IPS-18a (cell line): ENCODE results near the gene RMDN2.
"Not testable (repeated sequence)": the region's sequence is repeated elsewhere in the genome, so short reads cannot be mapped to it uniquely, and the experiment has no call there.

ENCODE experiments used
- H3K27ac ChIP-seq: one replicate; pipeline ENCODE4 v1.5.1; 2013; ENCODE audit warnings: low read length
- H3K27me3 ChIP-seq: one replicate; pipeline ENCODE4 v1.6.1; 2013; ENCODE audit warnings: mild to moderate bottlenecking, low read length; ENCODE audit not compliant: control insufficient read depth, insufficient read depth
- H3K36me3 ChIP-seq: one replicate; pipeline ENCODE4 v1.6.1; 2013; ENCODE audit warnings: low read depth, low read length; ENCODE audit not compliant: control insufficient read depth
- H3K4me1 ChIP-seq: one replicate; pipeline ENCODE4 v1.6.1; 2013; ENCODE audit warnings: low read depth, low read length; ENCODE audit not compliant: control insufficient read depth
- H3K4me3 ChIP-seq: one replicate; pipeline ENCODE4 v1.5.1; 2013; ENCODE audit warnings: low read length
- H3K9ac ChIP-seq: one replicate; pipeline ENCODE4 v1.6.1; 2013; ENCODE audit warnings: mild to moderate bottlenecking, low read length, moderate library complexity
- H3K9me3 ChIP-seq: one replicate; pipeline ENCODE4 v1.6.1; 2013; ENCODE audit warnings: low read depth, low read length; ENCODE audit not compliant: control insufficient read depth

The RMDN2 gene

DNA sequence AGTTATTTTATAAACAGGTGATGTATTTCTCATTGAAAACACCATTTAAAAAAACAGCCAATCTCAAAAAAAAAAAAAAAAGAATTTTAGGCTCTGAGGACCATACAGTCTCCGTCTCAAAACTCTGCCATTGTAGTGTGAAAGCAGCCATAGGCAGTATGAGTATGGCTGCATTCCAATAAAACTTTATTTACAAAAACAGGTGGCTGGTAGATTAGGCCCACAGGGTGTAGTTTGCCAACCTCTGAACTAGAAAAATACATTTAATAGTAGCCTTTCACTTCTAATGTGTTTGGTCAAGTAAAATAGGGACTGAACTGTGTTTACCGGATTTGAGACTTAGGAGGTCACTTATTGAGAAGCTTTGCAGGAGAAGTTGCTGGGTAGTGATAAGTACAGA lies 19.2 kb downstream of the RMDN2 start:
- Histone ChIP-seq H3K36me3 (no peaks in the 10 kb centered on the region), H3K4me1 (no peaks in the 10 kb centered on the region), H3K27ac (no peak overlapping the region), H3K4me3 (no peak overlapping the region), H3K27me3 (no peaks in the 10 kb centered on the region), H3K9ac (no peak overlapping the region), H3K9me3 (no peaks in the 10 kb centered on the region)

DNA sequence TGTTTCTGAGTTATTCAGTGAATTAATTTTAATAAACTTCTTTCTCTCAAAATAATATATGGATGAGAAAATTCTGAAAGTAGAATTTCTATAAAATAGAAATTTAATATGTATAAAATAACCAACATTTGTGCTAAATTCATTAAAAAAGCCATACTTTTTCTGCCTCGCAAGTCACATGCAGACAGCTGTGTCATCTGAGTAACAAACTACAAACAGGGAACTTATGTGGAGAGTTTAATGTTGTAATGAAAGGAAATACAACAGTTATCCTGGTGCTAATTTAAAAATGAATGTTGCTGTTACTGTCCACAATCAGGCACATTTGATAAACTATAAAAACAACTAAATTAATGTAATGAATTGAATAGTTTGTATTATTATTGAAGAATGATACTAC lies 22.2 kb downstream of the RMDN2 start:
- H3K36me3 ChIP-seq = no peaks in the 10 kb centered on the region
- no peak overlapping the region for H3K4me3 ChIP-seq
- no peak overlapping the region for H3K27ac ChIP-seq
- H3K9ac ChIP-seq = no peak overlapping the region
- H3K27me3 ChIP-seq = no peaks in the 10 kb centered on the region
- H3K9me3 ChIP-seq = no peaks in the 10 kb centered on the region
- no peaks in the 10 kb centered on the region for H3K4me1 ChIP-seq

DNA sequence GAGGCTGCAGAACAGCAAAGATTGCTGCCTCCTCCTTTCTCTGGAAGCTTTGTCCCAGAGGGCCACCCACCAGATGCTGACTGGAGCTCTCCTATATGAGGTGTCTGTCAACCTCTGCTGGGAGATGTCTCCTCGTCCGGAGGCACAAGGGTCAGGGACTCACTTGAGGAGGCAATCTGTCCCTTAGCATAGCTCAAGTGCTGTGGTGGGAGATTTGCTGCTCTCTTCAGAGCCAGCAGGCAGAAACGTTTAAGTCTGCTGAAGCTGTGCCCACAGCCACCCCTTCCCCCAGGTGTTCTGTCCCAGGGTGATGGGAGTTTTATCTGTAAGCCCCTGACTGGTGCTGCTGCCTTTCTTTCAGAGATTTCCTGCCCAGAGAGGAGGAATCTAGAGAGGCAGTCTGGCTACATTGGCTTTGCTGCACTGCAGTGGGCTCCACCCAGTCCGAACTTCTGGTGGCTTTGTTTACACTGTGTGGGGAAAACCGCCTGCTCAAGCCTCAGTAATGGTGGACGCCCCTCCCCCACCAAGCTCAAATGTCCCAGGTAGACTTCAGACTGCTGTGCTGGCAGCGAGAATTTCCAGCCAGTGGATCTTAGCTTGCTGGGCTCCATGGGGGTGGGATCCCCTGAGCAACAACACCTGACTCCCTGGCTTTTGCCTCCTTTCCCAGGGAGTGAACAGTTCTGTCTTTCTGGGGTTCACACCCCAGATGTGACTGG lies 37.1 kb downstream of the RMDN2 start:
- not testable (repeated sequence) for H3K36me3 ChIP-seq, H3K9me3 ChIP-seq

DNA sequence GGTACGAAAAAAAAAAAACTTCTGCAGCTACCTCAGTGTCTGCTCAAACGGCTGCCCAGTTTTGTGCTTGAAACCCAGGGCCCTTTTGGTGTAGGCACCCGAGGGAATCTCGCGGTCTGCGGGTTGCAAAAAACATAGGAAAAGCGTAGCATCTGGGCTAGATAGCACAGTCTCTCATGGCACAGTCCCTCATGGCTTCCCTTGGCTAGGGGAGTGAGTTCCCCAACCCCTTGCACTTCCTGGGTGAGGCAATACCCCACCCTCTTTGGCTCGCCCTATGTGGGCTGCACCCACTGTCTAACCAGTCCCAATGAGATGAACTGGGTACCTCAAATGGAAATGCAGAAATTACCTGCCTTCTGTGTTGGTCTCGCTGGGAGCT lies 37.6 kb downstream of the RMDN2 start:
- H3K9me3 ChIP-seq, H3K9ac ChIP-seq, H3K4me1 ChIP-seq, H3K4me3 ChIP-seq, H3K36me3 ChIP-seq, H3K27me3 ChIP-seq, H3K27ac ChIP-seq: not testable (repeated sequence)

More for the DNA sequence above, 37.1 kb downstream of the RMDN2 start:
- not testable (repeated sequence) for H3K27me3 ChIP-seq, H3K9ac ChIP-seq, H3K4me1 ChIP-seq, H3K4me3 ChIP-seq, H3K27ac ChIP-seq

DNA sequence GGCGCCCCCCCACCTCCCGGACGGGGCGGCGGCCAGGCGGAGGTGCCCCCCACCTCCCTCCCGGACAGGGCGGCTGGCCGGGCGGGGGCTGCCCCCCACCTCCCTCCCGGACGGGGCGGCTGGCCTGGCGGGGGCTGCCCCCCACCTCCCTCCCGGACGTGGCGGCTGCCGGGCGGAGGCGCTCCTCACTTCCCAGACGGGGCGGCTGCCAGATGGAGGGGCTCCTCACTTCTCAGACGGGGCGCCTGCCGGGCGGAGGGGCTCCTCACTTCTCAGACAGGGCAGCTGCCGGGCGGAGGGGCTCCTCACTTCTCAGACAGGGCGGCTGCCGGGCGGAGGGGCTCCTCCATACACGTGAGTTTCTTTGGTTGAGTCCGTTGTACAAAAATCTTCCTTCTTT lies 38.8 kb downstream of the RMDN2 start:
- H3K4me1 ChIP-seq, H3K36me3 ChIP-seq, H3K27ac ChIP-seq: not testable (repeated sequence)

DNA sequence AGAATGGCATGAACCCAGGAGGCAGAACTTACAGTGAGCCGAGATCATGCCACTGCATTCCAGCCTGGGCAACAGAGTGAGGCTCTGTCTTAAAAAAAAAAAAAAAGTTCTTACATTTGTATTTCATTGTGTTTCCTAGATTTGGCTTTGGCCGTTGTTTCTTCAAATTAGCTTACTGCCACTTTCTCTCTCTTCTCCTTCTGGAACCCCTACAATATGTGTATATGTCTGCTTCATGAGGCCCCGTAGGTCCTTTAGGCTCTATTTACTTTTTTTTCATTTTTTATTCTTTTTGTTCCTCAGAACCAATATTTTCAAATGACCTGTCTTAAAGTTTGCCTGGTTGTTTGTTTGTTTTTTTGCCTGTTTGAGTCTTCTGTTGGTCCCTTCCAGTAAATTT lies 41.2 kb downstream of the RMDN2 start:
- Histone ChIP-seq H3K9ac (no peak overlapping the region), H3K27me3 (no peaks in the 10 kb centered on the region), H3K4me1 (no peaks in the 10 kb centered on the region), H3K9me3 (no peaks in the 10 kb centered on the region), H3K36me3 (no peaks in the 10 kb centered on the region), H3K4me3 (no peak overlapping the region), H3K27ac (no peak overlapping the region)

More for the DNA sequence above, 38.8 kb downstream of the RMDN2 start:
- H3K4me3 ChIP-seq, H3K9ac ChIP-seq, H3K9me3 ChIP-seq, H3K27me3 ChIP-seq: not testable (repeated sequence)

DNA sequence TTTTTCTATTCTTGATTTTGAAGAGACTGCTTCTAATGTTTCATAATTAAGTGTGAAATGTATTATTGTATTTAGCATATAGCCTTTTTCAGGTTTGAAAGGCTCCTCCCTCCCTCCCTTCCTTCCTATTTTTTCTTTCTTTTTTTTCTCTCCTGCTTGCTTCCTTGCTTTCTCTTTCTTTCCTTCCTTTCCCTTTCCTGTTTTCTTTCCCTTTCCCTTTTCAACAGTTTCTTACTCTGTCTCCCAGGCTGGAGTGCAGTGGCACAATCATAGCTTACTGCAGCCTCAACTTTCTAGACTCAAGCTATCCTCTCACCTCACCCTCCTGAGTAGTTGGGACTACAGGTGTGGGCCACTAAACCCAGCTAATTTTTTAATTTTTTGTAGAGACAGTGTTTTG lies 44.6 kb downstream of the RMDN2 start:
- Histone ChIP-seq H3K9me3 (no peaks in the 10 kb centered on the region), H3K9ac (no peak overlapping the region), H3K27me3 (no peaks in the 10 kb centered on the region), H3K36me3 (no peaks in the 10 kb centered on the region), H3K27ac (no peak overlapping the region), H3K4me1 (peaks cover 6% of the 10 kb centered on the region), H3K4me3 (no peak overlapping the region)

DNA sequence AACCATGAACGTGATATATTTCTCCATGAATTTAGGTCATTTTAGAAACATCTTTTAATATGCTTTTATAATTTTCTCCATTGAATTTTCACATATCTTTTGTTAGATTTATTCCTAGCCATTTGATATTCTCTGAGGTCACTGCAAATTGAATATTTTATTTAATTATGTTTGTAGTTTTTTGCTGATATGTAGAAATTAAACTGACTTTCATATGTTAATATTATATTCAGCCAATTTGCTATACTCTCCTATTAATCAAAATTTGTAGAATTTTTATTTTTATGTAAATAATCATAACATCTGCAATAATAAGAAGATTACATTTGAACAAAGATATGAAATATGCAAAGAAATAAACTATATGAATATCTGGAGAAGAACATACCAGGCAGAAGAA lies 46.9 kb downstream of the RMDN2 start:
- Histone ChIP-seq H3K9me3 (no peaks in the 10 kb centered on the region), H3K27me3 (no peaks in the 10 kb centered on the region), H3K4me3 (no peak overlapping the region), H3K9ac (no peak overlapping the region), H3K27ac (no peak overlapping the region), H3K36me3 (no peaks in the 10 kb centered on the region), H3K4me1 (peaks cover 12% of the 10 kb centered on the region)

DNA sequence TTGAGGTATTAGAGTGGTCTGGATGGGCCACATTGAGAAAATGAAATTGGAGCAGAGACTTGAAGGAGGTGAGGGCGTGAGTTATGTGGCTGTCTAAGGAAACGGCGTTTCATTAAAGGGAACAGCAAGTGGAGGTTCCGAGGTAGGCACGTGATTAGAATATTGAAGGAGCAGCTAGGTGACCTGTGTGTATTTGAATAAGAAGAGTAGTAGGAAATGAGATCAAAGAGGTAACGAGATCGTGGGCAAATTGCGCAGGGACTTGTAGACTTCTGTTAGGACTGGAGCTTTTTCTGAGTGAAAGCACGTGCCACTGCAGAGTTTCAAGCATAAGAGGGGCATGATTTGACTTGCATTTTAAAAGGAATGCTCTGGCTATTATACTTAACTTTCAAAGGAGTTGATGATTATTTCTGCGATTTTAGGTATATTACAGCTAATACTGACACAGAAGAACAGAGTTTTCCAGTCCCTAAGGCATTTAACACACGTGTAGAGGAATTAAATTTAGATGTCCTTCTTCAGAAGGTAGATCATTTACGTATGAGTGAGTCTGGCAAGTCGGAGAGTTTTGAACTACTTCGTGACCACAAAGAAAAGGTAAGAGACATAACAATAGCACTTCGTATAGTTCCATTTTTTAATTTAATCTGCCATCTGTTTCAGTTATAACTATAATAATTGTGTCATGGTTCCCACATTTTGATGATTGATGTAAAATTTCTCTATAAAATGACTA lies 48.7 kb downstream of the RMDN2 start:
- Histone ChIP-seq H3K27ac (no peak overlapping the region), H3K9me3 (no peaks in the 10 kb centered on the region), H3K27me3 (no peaks in the 10 kb centered on the region), H3K36me3 (no peaks in the 10 kb centered on the region), H3K4me1 (peaks cover 12% of the 10 kb centered on the region), H3K4me3 (no peak overlapping the region), H3K9ac (no peak overlapping the region)

DNA sequence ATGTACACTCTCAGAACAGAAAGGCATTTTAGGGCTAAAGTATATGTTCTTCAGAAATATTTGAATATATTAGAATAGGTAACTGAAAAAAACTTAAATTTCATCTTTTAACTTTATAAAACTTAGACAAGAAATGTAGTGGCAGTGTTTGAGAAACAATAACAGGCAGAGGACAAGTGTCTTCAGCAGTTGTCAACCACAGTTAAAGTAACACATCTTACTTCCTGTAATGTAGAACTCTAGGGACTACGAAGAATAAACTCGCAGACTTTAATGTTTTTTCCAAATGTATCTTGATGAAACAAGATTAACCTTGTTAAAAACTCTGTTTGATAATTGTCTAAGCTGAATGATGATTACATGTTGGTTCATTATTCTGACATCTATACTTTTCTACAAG lies 50.7 kb downstream of the RMDN2 start:
- Histone ChIP-seq H3K4me1 (peaks cover 12% of the 10 kb centered on the region), H3K27ac (no peak overlapping the region), H3K4me3 (no peak overlapping the region), H3K27me3 (no peaks in the 10 kb centered on the region), H3K9ac (no peak overlapping the region), H3K9me3 (no peaks in the 10 kb centered on the region), H3K36me3 (no peaks in the 10 kb centered on the region)

DNA sequence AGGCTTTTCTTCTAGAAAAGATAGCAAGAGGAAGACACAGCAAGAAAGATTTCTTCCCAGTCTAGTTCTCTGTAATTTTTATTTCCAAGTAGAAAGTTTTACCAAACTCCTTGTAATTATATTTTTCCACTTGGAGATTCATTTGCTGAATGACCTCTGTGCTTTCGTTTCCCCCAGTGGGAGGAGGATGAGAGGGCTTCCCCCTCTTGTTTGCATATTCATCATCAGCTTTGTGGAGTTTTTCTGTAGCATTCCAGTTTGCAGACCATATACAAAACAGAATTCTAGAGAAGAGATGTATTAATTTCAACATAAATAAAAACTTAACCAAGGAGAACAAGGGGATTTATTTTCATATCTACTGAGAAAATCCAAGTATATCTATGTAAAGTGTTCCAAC lies 51.3 kb downstream of the RMDN2 start:
- Histone ChIP-seq H3K4me3 (no peak overlapping the region), H3K27ac (no peak overlapping the region), H3K4me1 (peaks cover 12% of the 10 kb centered on the region), H3K27me3 (no peaks in the 10 kb centered on the region), H3K9ac (no peak overlapping the region), H3K36me3 (no peaks in the 10 kb centered on the region), H3K9me3 (no peaks in the 10 kb centered on the region)

DNA sequence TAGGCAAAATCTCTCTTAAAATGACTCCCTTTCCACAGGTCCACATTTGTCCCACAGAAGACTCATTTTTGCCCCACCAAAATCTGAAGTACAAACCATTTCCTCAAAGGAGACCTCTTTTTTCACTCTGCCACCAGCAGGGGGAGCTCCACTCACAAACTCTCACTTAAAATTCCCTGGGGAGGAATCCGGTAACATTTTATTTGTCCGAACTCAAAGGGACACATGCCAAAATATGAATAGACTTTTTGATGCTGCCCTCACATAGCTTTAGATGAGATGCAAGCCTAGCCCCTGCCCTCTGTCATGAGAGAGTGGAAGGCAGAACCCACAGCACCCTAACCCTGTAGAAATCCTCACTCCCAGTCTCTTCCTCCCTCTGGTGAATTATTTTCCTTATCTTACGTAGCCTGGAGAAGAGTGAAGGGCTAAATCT lies 57.1 kb downstream of the RMDN2 start:
- peak overlapping the region; percentile 12 for H3K4me3 ChIP-seq
- H3K9ac ChIP-seq = no peak overlapping the region
- H3K9me3 ChIP-seq = no peaks in the 10 kb centered on the region
- no peaks in the 10 kb centered on the region for H3K36me3 ChIP-seq
- no peaks in the 10 kb centered on the region for H3K27me3 ChIP-seq
- no peak overlapping the region for H3K27ac ChIP-seq
- peaks cover 5% of the 10 kb centered on the region for H3K4me1 ChIP-seq
